VCaP (cell line): Measurements from ENCODE around the gene ZDHHC12.

Experiments used
- H3K27ac ChIP-seq: fragments of 450-650 bp; 2 replicates; pipeline ENCODE4 v1.5.1; 2017
- CTCF ChIP-seq: fragments of 450-650 bp; conservative IDR thresholded peaks from 2 replicates; pipeline ENCODE4 v1.5.1; 2017; ENCODE audit warnings: mild to moderate bottlenecking, moderate library complexity

Gene ZDHHC12

DNA sequence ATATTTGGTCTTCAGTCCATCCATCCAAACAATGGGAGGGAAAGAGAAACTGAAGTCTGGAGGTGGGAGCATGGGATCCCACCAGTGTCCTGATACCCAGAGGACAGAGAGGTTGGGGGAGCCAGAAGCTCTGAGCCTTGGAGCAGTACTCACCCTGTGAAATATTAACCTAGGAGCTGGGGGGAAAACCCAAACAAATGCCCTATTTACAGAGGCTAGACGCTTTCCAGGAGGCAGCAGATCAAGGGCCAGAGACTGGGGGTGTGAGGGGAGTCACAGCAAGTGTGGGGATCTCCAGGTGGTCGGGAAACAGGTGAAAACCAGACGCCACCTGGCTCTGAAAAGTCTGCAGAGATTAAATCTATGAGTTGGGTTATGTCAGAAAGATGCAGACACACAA lies 41.6 kb upstream of the ZDHHC12 start:
- H3K27ac ChIP-seq, result no peak overlapping the region
- no peak for TF ChIP-seq CTCF

DNA sequence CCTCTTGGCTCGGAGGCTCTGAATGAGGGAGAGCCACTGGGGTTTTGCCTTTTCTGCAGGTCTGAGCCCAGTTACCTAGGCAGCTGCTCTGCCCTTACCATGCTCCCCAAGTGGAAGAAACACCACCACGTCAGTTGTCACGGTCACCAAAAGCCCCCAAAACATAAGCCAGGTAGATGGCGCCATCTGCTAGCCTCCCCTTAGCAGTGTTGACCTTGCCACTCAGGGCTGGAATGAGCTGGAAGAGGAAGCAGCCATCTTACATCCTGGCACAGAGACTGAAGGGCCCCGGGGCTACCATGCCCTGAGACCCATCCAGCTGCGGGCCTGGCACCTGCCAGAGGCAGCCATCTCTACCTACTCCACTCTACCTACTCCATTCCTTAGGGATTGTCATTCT lies 40.4 kb upstream of the ZDHHC12 start:
- TF ChIP-seq CTCF, result no peak
- H3K27ac ChIP-seq, result no peak overlapping the region

GRCh38 chr9:128762671-128763449 lies 38.9 kb upstream of the ZDHHC12 start:
- H3K27ac ChIP-seq, result no peak overlapping the region
- TF ChIP-seq CTCF, result no peak

GRCh38 chr9:128757602-128758001 lies 33.7 kb upstream of the ZDHHC12 start:
- no peak overlapping the region for H3K27ac ChIP-seq
- no peak for TF ChIP-seq CTCF

DNA sequence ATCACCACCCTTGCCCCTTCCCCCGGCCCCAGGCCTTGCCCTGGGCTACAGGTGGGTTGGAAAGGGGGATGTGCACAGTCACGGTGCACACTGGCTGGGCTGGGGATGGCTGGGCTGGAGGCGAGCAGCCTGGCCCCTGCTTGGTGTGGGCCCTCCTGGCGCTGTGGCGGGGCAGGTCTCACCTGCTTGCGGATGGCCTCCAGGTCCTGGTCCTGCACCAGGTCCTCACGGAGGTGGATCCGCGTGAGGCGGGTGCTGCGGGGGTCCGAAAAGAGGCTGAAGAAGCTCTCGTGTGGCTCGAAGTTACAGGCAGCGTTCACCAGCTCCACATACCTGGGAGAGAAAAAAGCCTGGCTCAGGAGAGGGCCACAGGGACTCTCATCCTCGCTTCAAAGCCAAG lies 29.7 kb upstream of the ZDHHC12 start:
- TF ChIP-seq CTCF, result no peak
- no peak overlapping the region for H3K27ac ChIP-seq

GRCh38 chr9:128750926-128751595 lies 27.1 kb upstream of the ZDHHC12 start:
- TF ChIP-seq CTCF, result no peak
- no peak overlapping the region for H3K27ac ChIP-seq

- TF ChIP-seq CTCF, result no peak
Measured at GRCh38 chr9:128747241-128747640, 23.3 kb upstream of the ZDHHC12 start.

More at GRCh38 chr9:128747241-128747640, 23.3 kb upstream of the ZDHHC12 start:
- no peak overlapping the region for H3K27ac ChIP-seq
